Measurements from ENCODE around the gene SPON1.
"Not testable (repeated sequence)": the region's sequence is repeated elsewhere in the genome, so short reads cannot be mapped to it uniquely, and the experiment has no call there.

Gene SPON1

GRCh38 chr11:13972043-13972910 lies 9.8 kb downstream of the SPON1 start:
- Histone ChIP-seq H3K4me3 (no peak overlapping the region), H3K27ac (peak overlapping the region in 1 of 2 donors; percentile 2), H3K36me3 (no peaks in the 10 kb centered on the region), H3K27me3 (no peaks in the 10 kb centered on the region), H3K9me3 (no peaks in the 10 kb centered on the region), H3K4me1 (peaks cover 0 to 18% (median 8%) of the 10 kb centered on the region in 4 donors)
- no peak for DNase-seq
- no peak for TF ChIP-seq CTCF (IDR thresholded peaks at IDR 0.05)
- intact Hi-C loops (cut with DNase I; ENCODE audit: low total_unique reads) = no loop called here

- peak overlapping the region in 1 of 2 donors; percentile 19 for H3K27ac ChIP-seq
- no peaks in the 10 kb centered on the region for H3K27me3 ChIP-seq
- H3K36me3 ChIP-seq = no peaks in the 10 kb centered on the region
- intact Hi-C loops (cut with DNase I; ENCODE audit: low total_unique reads) = no loop called here
- peaks cover 0 to 18% (median 8%) of the 10 kb centered on the region in 4 donors for H3K4me1 ChIP-seq
- no peak for TF ChIP-seq CTCF (IDR thresholded peaks at IDR 0.05)
- H3K4me3 ChIP-seq = no peak overlapping the region
- no peaks in the 10 kb centered on the region for H3K9me3 ChIP-seq
- DNase-seq = no peak
Observed at GRCh38 chr11:13972944-13973343, 10.4 kb downstream of the SPON1 start.

GRCh38 chr11:13974631-13975030 lies 12.1 kb downstream of the SPON1 start:
- Histone ChIP-seq H3K27ac (no peak overlapping the region), H3K36me3 (no peaks in the 10 kb centered on the region), H3K4me1 (peaks cover 0 to 18% (median 8%) of the 10 kb centered on the region in 4 donors), H3K4me3 (no peak overlapping the region), H3K9me3 (no peaks in the 10 kb centered on the region), H3K27me3 (no peaks in the 10 kb centered on the region)
- intact Hi-C loops (cut with DNase I; ENCODE audit: low total_unique reads) = no loop called here
- no peak for DNase-seq
- TF ChIP-seq CTCF (IDR thresholded peaks at IDR 0.05) = no peak

- H3K27ac ChIP-seq = peak overlapping the region in 1 of 2 donors; percentile 37
- H3K4me3 ChIP-seq = no peak overlapping the region
- H3K9me3 ChIP-seq = no peaks in the 10 kb centered on the region
- intact Hi-C loops (cut with DNase I; ENCODE audit: low total_unique reads) = no loop called here
- no peaks in the 10 kb centered on the region for H3K36me3 ChIP-seq
- no peak for DNase-seq
- H3K27me3 ChIP-seq = no peaks in the 10 kb centered on the region
- no peak for TF ChIP-seq CTCF (IDR thresholded peaks at IDR 0.05)
- H3K4me1 ChIP-seq = peaks cover 0 to 16% (median 2%) of the 10 kb centered on the region in 4 donors
Observed at GRCh38 chr11:13983081-13983751, 20.7 kb downstream of the SPON1 start.

- Histone ChIP-seq H3K4me3 (no peak overlapping the region), H3K27ac (peak overlapping the region in 1 of 2 donors; percentile 37), H3K27me3 (no peaks in the 10 kb centered on the region), H3K9me3 (no peaks in the 10 kb centered on the region), H3K36me3 (no peaks in the 10 kb centered on the region), H3K4me1 (peaks cover 0 to 16% (median 2%) of the 10 kb centered on the region in 4 donors)
- no peak for DNase-seq
- intact Hi-C loops (cut with DNase I; ENCODE audit: low total_unique reads) = no loop called here
- no peak for TF ChIP-seq CTCF (IDR thresholded peaks at IDR 0.05)
Observed at GRCh38 chr11:13984616-13985450, 22.3 kb downstream of the SPON1 start.

- H3K4me1 ChIP-seq = peaks cover 0 to 16% (median 2%) of the 10 kb centered on the region in 4 donors
- H3K9me3 ChIP-seq; DNase-seq; H3K27ac ChIP-seq; intact Hi-C loops (cut with DNase I; ENCODE audit: low total_unique reads); H3K27me3 ChIP-seq; H3K36me3 ChIP-seq; H3K4me3 ChIP-seq: not testable (repeated sequence)
Observed at GRCh38 chr11:13986695-13987094, 24.2 kb downstream of the SPON1 start.

- intact Hi-C loops (cut with DNase I; ENCODE audit: low total_unique reads); H3K9me3 ChIP-seq; H3K36me3 ChIP-seq; H3K27me3 ChIP-seq; DNase-seq; H3K27ac ChIP-seq; H3K4me1 ChIP-seq: not testable (repeated sequence)
- H3K4me3 ChIP-seq = peak overlapping the region in 1 of 2 donors; percentile 10
Observed at GRCh38 chr11:13992158-13992856, 29.8 kb downstream of the SPON1 start.

Measured in tibial artery (tissue), 4 donors.